Endothelial cell of umbilical vein (primary cell): ENCODE results near the gene MRGPRF.

Experiments used
- CTCF ChIP-seq, 2 donors: IDR thresholded peaks; 1 replicate in 1 of 2; 2 replicates in 1 of 2; pipeline ENCODE4 v1.5.1; 2011; ENCODE audit warnings: low read length in 2 of 2, mild to moderate bottlenecking in 2 of 2, moderate library complexity in 2 of 2, control low read depth in 1 of 2, inconsistent platforms in 1 of 2, low read depth in 1 of 2; ENCODE audit not compliant: insufficient read depth in 1 of 2; ENCODE audit errors: extremely low read depth in 1 of 2
- EZH2 ChIP-seq: IDR thresholded peaks from 2 replicates; pipeline ENCODE4 v1.6.1; 2012; ENCODE audit warnings: borderline replicate concordance, low read depth, mild to moderate bottlenecking, moderate library complexity, low read length, inconsistent platforms; ENCODE audit not compliant: severe bottlenecking
- FOS ChIP-seq: IDR thresholded peaks from 2 replicates; pipeline ENCODE4 v1.6.1; 2011; ENCODE audit warnings: mild to moderate bottlenecking, low read length, moderate library complexity, borderline replicate concordance; ENCODE audit not compliant: insufficient read depth
- MAX ChIP-seq: IDR thresholded peaks from 2 replicates; pipeline ENCODE4 v1.6.1; 2011; ENCODE audit not compliant: insufficient read depth, insufficient read length
- MYC ChIP-seq: IDR thresholded peaks from one replicate; pipeline ENCODE4 v1.6.1; 2011; ENCODE audit warnings: mild to moderate bottlenecking, low read depth, low read length
- POLR2A ChIP-seq: IDR thresholded peaks from 2 replicates; pipeline ENCODE4 v1.6.1; 2012; ENCODE audit warnings: low read depth, mild to moderate bottlenecking, control low read depth, low read length
- POLR2AphosphoS5 ChIP-seq: IDR thresholded peaks from 2 replicates; pipeline ENCODE4 v1.6.1; 2012; ENCODE audit warnings: low read depth, mild to moderate bottlenecking, control low read depth, low read length, moderate library complexity; ENCODE audit not compliant: insufficient read depth

- no peak for TF ChIP-seq MYC
- TF ChIP-seq CTCF (IDR thresholded peaks at IDR 0.05; ENCODE audit: extremely low read depth in 1 of 2, insufficient read depth in 1 of 2, low read depth in 1 of 2, low read length in 2 of 2): no peak
- no peak for TF ChIP-seq MAX
- no peak for TF ChIP-seq EZH2
- TF ChIP-seq POLR2A: no peak
- TF ChIP-seq FOS: no peak
- TF ChIP-seq POLR2AphosphoS5: no peak
Observed at GRCh38 chr11:69052343-69053168, 39.5 kb upstream of the MRGPRF start.
